ENCODE results near the gene NR1I3.

NR1I3 gene

DNA sequence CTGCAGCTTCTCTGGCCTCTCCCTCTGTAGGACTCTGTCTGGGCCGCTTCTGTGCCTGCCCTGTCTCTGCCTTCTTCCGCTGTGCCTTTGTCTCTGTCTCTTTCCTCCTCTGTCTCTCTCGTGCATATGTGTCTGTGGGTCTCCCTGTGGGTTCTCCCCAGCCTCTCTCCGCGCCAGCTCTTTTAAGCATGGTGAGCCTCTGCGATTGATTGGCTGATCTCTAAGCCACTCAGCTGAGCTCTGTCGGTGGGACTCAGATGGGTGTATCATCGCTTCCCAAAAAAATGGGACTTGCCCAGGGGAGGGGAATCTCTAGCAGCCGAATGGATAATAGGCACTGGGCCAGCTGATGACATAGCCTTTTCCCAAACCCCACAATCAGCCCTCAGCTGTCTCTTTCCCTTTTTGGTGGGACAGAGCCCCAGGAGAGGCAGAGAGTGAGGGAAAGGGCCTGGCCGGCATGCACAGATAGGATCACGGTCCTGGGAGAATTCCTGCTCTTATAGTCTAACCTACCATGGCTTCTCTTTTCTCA is 39.0 kb downstream of the NR1I3 start, which contains the start of gene ADAMTS4:
TSS of gene ADAMTS4 (minus strand) at position 158 of the 535 bp plus-strand sequence. CDS start 427 bp downstream, outside the sequence.
- DNase-seq (no peak), ATAC-seq (no peak)
- H3K9me3 Mint-ChIP-seq: no peaks in the 10 kb centered on the region
- peaks cover 54% of the 10 kb centered on the region for H3K4me1 Mint-ChIP-seq
- peak within 1 kb of the TSS; percentile 89 for H3K27ac Mint-ChIP-seq
- H3K36me3 Mint-ChIP-seq (ENCODE audit: low read depth): peaks cover 5% of the 10 kb centered on the region
- no peaks in the 10 kb centered on the region for H3K27me3 Mint-ChIP-seq
- H3K4me3 Mint-ChIP-seq: peak within 1 kb of the TSS; percentile 63

DNA sequence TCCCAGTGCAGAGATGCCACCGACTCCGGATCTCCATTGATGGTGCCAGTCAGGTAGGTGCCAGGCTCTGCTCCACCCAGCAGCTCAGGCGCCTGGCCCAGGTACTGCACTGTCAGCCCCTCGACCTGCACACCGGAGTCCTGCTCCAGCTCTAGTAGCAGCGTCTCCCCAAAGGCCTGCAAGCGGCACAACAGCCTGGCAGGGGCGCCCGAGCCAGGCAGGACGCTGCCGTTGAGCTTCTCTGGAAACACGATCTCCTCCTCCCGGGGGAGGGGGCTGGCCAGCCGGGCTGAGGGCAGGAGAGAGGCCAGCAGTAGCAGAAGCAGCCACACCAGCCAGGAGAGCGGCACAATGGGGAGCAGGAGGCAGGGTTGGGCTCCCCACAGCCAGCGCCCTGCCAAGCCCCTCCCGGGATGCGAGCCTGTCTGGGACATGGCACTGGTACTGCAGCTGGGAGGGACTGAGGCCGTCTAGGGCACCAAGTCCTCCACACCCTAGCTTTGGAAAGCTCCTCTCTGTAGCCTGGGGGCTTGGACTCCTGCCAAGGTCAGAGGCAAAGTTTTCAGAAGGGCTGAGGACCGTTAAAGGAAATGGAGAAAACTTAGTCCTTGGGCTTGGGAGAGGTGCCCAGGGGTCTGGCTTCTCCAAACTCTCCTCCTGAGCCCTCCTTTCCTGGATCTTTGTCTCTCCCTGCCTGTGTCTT is 39.7 kb downstream of the NR1I3 start:
- H3K9me3 Mint-ChIP-seq: no peaks in the 10 kb centered on the region
- DNase-seq (no peak), ATAC-seq (no peak)
- H3K4me1 Mint-ChIP-seq: peaks cover 50% of the 10 kb centered on the region
- H3K27me3 Mint-ChIP-seq: no peaks in the 10 kb centered on the region
- H3K36me3 Mint-ChIP-seq (ENCODE audit: low read depth): no peaks in the 10 kb centered on the region
- no peak overlapping the region for H3K4me3 Mint-ChIP-seq
- no peak overlapping the region for H3K27ac Mint-ChIP-seq

DNA sequence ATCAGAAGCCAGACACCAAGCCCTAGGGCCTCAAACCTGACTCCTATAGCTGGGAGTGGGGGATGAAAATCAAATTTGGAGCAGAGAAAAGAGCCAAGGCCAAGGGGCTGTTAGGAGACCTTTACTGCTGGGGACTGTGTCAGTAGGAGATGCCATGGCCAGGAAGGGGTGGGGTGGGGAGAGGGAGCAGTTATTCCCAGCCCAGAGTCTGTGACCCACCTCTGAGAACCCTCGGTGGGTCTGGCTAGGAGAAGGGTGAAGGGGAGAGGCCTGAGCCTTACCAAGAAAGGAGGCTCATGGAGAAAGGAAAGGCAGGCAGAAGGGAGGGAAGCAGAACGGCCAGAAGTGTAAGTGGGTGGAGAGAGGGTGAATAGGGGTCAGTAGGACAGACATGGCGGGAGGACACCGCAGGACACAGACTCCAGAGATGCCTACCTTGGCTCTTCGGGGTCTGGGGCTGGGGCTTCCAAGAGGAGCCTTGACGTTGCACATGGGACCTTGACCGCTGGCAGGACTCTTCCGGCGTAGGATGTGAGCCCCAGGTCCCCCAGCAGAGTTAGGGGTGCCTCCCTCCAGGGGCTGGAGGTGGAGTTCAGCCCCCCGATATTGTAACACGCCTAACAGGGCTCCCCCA is 40.3 kb downstream of the NR1I3 start:
- no peaks in the 10 kb centered on the region for H3K9me3 Mint-ChIP-seq
- H3K27ac Mint-ChIP-seq: no peak overlapping the region
- H3K4me1 Mint-ChIP-seq: peaks cover 46% of the 10 kb centered on the region

DNA sequence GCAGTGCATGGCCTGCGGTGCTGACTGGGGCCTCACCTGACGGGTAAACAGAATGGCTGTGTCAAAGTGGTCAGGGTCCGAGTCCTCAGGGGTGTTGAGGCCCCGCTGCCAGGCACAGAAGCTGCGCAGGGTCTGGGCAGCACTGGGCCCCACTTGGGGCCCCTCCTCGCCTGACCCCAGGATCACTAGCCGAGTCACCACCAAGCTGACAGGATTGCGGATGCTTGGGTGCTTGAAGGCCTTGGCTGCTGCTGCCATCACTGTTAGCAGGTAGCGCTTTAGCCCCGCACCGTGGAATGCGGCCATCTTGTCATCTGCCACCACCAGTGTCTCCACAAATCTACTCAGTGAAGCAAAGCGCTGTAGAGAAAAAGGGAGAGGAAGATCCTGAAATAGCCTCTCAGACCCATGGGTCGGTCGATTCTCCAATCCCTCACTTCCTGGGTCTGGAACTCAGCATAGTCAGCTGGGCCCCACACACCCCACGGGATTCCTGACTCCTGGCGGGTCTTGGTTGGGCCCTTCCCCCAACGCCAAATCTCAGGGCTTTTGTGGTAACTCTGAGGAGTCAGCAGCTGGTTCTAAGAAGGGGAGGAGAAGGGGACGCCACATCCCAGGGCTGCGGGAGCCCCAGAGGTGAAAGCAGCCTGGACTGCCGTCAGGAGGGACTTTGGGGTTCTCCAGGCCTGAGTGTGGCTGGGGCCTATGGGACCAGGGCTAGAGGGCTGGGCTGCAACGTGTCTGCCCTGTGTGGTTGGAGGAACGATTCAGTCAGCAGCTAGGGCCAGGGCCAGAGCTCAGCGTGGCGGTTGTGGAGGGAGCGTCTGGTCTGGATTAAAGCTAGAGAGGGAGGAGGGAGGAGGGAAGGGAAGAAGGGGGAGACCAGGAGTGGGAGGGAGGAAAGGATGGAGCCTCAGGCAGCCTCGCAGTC is 41.2 kb downstream of the NR1I3 start:
- ATAC-seq (no peak), DNase-seq (no peak)
- no peaks in the 10 kb centered on the region for H3K36me3 Mint-ChIP-seq (ENCODE audit: low read depth)
- no peaks in the 10 kb centered on the region for H3K9me3 Mint-ChIP-seq
- no peak overlapping the region for H3K27ac Mint-ChIP-seq
- H3K4me1 Mint-ChIP-seq: peaks cover 48% of the 10 kb centered on the region
- H3K4me3 Mint-ChIP-seq: no peak overlapping the region
- no peaks in the 10 kb centered on the region for H3K27me3 Mint-ChIP-seq

More for the DNA sequence above, 40.3 kb downstream of the NR1I3 start:
- H3K36me3 Mint-ChIP-seq (ENCODE audit: low read depth): no peaks in the 10 kb centered on the region
- H3K27me3 Mint-ChIP-seq: no peaks in the 10 kb centered on the region
- ATAC-seq: no peak
- DNase-seq: no peak
- no peak overlapping the region for H3K4me3 Mint-ChIP-seq

DNA sequence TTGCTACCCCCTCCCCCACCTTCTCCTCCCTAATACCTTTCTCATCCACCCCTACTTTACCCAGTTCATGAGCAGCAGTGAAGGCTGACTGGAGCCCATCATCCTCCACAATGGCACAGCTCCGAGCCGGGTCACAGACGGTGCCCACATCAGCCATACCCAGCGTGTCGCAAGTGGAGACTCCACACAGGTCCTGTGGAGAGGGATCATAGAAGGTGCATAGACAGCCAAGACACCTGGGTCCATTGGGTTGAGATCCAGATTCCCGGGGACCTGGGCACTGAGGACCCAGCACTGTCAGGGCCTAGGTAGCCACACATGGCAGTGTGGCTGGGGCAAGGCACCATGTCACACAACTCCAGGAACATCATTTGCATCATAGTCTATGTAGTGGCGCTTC is 41.9 kb downstream of the NR1I3 start:
- H3K36me3 Mint-ChIP-seq (ENCODE audit: low read depth): no peaks in the 10 kb centered on the region
- no peaks in the 10 kb centered on the region for H3K27me3 Mint-ChIP-seq

DNA sequence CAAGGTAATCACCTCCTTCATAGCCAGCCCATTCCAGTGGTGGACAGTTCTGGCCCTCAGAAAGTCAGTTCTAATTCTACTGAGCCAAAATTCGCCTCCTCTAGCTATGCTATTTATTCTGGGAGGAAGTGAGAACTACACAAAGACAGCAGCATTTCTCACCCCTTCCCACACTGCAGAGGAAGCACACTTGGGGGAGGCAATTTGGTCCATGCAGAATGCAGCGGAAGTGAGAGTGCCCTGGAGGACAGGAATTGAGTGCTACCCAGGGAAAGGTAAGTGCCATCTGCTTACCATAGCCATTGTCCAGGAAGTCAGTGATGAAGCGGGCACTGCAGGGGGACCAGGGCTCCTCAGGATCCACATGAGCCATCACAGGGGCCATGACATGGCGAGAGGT is 42.8 kb downstream of the NR1I3 start:
- H3K4me1 Mint-ChIP-seq: peaks cover 31% of the 10 kb centered on the region
- no peaks in the 10 kb centered on the region for H3K27me3 Mint-ChIP-seq
- no peaks in the 10 kb centered on the region for H3K9me3 Mint-ChIP-seq
- peak overlapping the region; percentile 42 for H3K27ac Mint-ChIP-seq
- H3K4me3 Mint-ChIP-seq: no peak overlapping the region
- ATAC-seq: no peak
- H3K36me3 Mint-ChIP-seq (ENCODE audit: low read depth): no peaks in the 10 kb centered on the region
- no peak for DNase-seq

More for the DNA sequence above, 41.9 kb downstream of the NR1I3 start:
- H3K4me3 Mint-ChIP-seq: no peak overlapping the region
- DNase-seq (no peak), ATAC-seq (no peak)
- no peak overlapping the region for H3K27ac Mint-ChIP-seq
- H3K9me3 Mint-ChIP-seq: no peaks in the 10 kb centered on the region
- H3K4me1 Mint-ChIP-seq: peaks cover 41% of the 10 kb centered on the region

DNA sequence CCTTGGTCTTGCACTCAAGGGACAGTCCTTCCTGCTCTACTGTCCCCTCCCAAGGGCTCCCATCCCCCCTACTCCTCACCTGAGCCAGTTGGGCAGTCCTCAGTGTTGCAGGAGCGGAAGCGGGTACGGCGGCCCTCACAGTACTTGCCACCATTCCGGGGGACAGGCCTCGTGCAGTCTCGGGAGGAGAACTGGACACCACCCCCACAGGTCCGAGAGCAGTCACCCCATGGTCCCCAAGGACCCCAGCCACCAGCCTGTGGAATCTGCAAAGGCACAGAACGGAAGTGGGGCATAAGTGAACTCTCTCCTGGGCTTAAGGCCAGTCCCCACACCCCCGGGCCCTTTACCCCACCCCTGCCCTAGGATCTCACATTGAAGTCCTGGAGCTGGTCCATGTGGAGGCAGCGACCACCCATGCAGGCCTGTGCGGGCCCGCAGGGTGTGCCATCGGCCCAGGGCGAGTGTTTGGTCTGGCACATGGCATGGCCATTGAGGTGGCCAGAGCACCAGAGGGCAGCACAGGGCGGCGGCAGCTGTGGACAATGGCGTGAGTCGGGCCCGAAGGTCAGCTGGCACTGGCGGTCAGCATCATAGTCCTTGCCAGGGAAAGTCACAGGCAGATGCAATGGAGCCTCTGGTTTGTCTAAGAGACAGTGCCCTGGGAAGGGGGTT is 44.3 kb downstream of the NR1I3 start:
- Mint-ChIP-seq H3K27me3 (no peaks in the 10 kb centered on the region), H3K4me1 (peaks cover 29% of the 10 kb centered on the region), H3K4me3 (no peak overlapping the region), H3K9me3 (no peaks in the 10 kb centered on the region), H3K36me3 (ENCODE audit: low read depth) (no peaks in the 10 kb centered on the region), H3K27ac (no peak overlapping the region)
- no peak for DNase-seq
- no peak for ATAC-seq

DNA sequence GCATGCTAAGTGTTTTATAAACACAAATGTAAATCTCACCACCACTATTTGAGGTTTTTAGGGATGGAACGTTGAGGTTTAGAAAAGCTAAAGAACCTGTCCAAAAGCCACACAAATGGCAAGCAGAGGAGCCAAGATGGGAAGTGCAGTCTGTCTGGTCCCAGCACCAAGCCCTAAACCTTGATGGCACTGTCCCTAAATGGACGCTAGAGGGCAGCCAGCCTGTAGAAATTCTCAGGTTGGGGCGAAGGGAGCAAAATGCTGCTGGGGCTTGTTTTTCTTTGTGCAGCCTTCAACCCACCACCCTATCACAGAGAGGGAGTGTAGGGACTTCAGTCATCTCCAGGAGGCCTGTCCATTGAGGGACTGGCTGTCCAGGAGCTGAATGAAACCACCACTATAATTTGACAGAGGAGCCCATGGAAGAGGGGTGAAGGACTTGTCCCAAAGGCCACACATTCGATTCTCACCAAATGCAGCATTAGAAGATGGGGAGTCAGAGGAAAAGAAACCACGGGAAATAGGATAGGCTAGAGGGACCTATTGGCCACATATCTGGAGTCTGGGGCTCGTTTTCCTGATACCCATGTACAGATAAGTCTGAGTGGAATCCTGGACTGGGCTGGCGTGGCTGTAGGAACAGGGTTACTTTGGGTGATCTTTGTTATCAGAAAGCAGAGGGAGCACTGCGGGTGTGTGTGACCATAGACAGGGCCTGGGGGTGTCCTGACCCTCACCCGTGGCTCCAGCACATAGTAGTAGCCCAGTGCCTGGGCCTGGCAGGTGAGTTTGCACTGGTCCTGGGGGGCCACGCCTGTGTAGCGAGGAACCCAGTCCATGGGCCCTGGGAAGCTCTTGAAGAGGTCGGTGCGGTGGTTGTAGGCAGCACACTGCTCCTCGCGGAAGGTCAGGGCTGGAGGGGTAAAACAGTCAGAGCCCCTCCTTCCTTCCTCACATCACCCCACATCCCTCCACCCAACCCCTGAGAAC is 45.2 kb downstream of the NR1I3 start:
- Mint-ChIP-seq H3K9me3 (no peaks in the 10 kb centered on the region), H3K4me1 (peaks cover 34% of the 10 kb centered on the region), H3K36me3 (ENCODE audit: low read depth) (no peaks in the 10 kb centered on the region), H3K4me3 (no peak overlapping the region), H3K27ac (peak overlapping the region; percentile 24), H3K27me3 (no peaks in the 10 kb centered on the region)
- ATAC-seq (peak; percentile 87), DNase-seq (peak; percentile 62)

DNA sequence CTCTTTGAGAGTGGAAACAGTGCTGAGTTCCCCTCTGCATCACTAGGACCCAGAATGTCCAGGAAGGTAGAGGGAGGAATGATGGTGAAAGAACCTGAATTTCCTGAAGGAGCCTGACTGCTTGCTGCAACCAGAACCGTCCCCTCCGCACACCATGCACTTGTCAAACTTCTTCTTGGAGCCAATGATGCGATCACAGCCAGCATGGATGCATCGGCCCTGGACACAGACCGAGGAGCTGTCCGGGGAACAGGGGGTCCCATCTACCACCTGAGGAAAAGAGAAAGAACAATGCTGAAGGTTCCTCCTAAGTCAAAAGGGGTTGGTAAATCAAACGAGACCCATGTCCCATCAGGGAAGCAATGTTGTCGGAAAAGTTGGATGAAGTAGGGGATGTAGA is 46.0 kb downstream of the NR1I3 start:
- no peaks in the 10 kb centered on the region for H3K9me3 Mint-ChIP-seq
- no peak overlapping the region for H3K4me3 Mint-ChIP-seq
- ATAC-seq (no peak), DNase-seq (no peak)
- no peak overlapping the region for H3K27ac Mint-ChIP-seq
- H3K4me1 Mint-ChIP-seq: peaks cover 42% of the 10 kb centered on the region
- no peaks in the 10 kb centered on the region for H3K36me3 Mint-ChIP-seq (ENCODE audit: low read depth)
- no peaks in the 10 kb centered on the region for H3K27me3 Mint-ChIP-seq

DNA sequence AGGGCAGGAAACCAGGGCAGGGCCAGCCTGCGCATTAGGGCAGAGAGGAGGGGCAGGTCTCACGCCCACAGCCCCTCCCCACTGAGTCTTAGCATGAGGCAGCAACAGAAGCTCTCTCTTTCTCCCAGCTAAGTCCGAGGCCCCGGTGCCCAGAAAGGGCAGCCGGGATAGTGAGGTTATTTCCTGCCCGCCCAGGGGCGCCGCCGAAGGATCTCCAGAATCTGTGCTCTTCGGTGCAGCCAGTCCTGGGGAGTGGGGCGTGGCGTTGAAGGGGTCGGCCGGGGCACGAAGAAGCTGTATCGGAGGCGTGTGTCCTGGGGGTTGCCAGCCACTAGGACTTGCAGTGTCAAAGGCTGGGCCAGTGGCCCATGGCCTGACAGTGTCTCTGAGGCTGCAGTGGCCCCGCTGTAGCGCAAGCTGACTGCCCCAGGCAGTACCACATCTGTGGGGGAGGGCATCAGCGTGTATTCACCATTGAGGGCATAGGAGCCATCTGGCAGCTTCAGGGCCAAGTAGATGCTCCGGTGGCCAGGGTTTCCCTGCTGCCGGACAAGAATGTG is 47.0 kb downstream of the NR1I3 start:
- DNase-seq: no peak
- H3K36me3 Mint-ChIP-seq (ENCODE audit: low read depth): no peaks in the 10 kb centered on the region
- no peaks in the 10 kb centered on the region for H3K27me3 Mint-ChIP-seq
- H3K9me3 Mint-ChIP-seq: no peaks in the 10 kb centered on the region
- peaks cover 50% of the 10 kb centered on the region for H3K4me1 Mint-ChIP-seq
- ATAC-seq: no peak
- no peak overlapping the region for H3K27ac Mint-ChIP-seq
- H3K4me3 Mint-ChIP-seq: no peak overlapping the region

DNA sequence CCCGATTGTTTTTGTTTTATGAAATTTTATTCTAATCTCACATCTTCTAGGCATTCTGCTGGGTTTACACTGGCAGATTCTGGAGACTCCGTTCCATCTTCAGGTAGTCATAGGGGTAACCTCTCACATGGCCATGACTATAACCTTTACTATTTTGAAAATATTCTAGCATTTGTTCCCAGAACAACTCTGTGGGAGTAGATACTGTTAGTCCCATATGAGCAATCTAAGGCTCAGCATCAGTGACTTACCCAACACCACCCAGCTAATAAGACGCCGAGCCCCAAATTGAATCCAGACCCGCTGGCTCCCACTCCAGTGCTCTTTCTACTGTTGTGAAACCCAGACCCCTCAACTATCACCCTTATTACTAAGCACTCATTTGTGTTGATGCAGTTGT is 49.0 kb downstream of the NR1I3 start:
- Mint-ChIP-seq H3K27ac (no peak overlapping the region), H3K36me3 (ENCODE audit: low read depth) (no peaks in the 10 kb centered on the region), H3K9me3 (no peaks in the 10 kb centered on the region), H3K4me3 (no peak overlapping the region), H3K27me3 (no peaks in the 10 kb centered on the region), H3K4me1 (peaks cover 53% of the 10 kb centered on the region)
- DNase-seq (no peak), ATAC-seq (no peak)

DNA sequence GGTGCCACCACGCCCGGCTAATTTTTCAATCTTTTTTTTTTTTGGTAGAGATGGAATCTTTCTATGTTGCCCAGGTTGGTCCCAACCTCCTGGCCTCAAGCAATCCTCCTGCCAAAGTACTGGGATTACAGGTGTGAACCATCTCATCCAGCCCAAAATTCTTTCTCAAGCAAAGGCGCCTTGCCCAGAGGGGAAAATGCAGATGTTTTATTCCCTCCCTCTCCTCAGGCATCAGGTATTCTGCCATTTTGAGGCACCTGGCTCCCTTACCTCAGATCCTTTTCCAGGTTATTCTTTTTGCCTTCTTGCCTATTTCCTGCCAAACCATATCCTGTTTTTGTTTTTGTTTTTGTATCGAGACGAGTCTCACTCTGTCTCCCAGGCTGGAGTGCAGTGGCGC is 49.6 kb downstream of the NR1I3 start:
- H3K36me3 Mint-ChIP-seq (ENCODE audit: low read depth): no peaks in the 10 kb centered on the region
- no peaks in the 10 kb centered on the region for H3K27me3 Mint-ChIP-seq
- H3K27ac Mint-ChIP-seq: peak overlapping the region; percentile 27
- no peak overlapping the region for H3K4me3 Mint-ChIP-seq
- H3K9me3 Mint-ChIP-seq: no peaks in the 10 kb centered on the region
- H3K4me1 Mint-ChIP-seq: peaks cover 57% of the 10 kb centered on the region
- ATAC-seq (no peak), DNase-seq (no peak)

DNA sequence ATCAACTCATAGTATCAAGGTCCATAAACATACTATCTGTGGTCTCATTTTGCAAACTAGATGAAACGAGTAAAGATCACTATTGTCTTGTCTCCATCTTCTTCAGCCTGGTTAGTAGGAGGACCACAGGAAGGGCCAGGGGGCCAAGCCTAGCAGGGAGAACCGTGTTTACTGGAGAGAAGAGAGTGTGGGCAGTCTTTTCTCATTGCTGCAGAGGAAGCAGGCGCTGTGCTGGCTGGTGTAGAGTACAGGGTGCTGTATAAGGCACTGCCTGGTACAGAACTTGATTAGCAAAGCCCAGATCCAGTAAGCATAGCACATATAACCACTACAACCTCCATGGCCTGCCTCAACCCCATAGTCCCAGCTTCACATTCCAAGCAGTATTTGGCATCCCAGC is 50.7 kb downstream of the NR1I3 start:
- no peaks in the 10 kb centered on the region for H3K36me3 Mint-ChIP-seq (ENCODE audit: low read depth)
- H3K4me3 Mint-ChIP-seq: no peak overlapping the region
- ATAC-seq: no peak
- DNase-seq: no peak
- H3K4me1 Mint-ChIP-seq: peaks cover 61% of the 10 kb centered on the region
- peak overlapping the region; percentile 44 for H3K27ac Mint-ChIP-seq
- H3K27me3 Mint-ChIP-seq: no peaks in the 10 kb centered on the region
- no peaks in the 10 kb centered on the region for H3K9me3 Mint-ChIP-seq
